Right ventricle myocardium superior (tissue), 1 donor: ENCODE data around the gene TUBE1. TPM values are rescaled to one million over a fixed set of nuclear protein-coding genes. Genes with fewer than 3 reads are reported as not detected.
"Not testable (repeated sequence)": the region's sequence is repeated elsewhere in the genome, so short reads cannot be mapped to it uniquely, and the experiment has no call there.

Source experiments
- ATAC-seq: fragments of 200-7000 bp; cut with Tn5 transposase; one replicate; pipeline ENCODE4 v1.9.1; 2020; ENCODE audit warnings: mild to moderate bottlenecking; ENCODE audit not compliant: poor library complexity
- DNase-seq: peaks from one replicate; pipeline ENCODE4 v3.0.0-alpha.2; 2020
- intact Hi-C: fragments of 100-400 bp; cut with DNase I; formaldehyde crosslinking; loops from one replicate; pipeline ENCODE4 v1.11.2; 2022
- total RNA-seq: library from RNA; stranded (reverse); fragmentation: NEBNext Ultra II Directional; extraction: Animal tissue kit (Norgen Biotek cat#: 25700); gene quantifications from one replicate; pipeline ENCODE4 v1.2.1, GENCODE V29; 2021
- donor health status: DM: no; HTN: yes; CAD: no; lungs with severe emphysema.

Gene TUBE1
- total RNA-seq, 1 donor from 2014 or later: 27.1 TPM

- peak; percentile 62 for ATAC-seq
- intact Hi-C loops: no loop called here
- peak; percentile 43 for DNase-seq
Observed at GRCh38 chr6:112085286-112086065, 1.8 kb downstream of the TUBE1 start.

GRCh38 chr6:112081569-112081968, 5.7 kb downstream of the TUBE1 start:
- intact Hi-C loops: no loop called here
- ATAC-seq (no peak), DNase-seq (no peak)

GRCh38 chr6:112066606-112067005, 20.7 kb downstream of the TUBE1 start:
- no peak for ATAC-seq
- intact Hi-C loops: no loop called here

GRCh38 chr6:112065426-112065986, 21.8 kb downstream of the TUBE1 start:
- intact Hi-C loops: no loop called here
- ATAC-seq (no peak), DNase-seq (no peak)

More at GRCh38 chr6:112066606-112067005, 20.7 kb downstream of the TUBE1 start:
- no peak for DNase-seq

- no peak for ATAC-seq
- intact Hi-C loops: no loop called here
- no peak for DNase-seq
Observed at GRCh38 chr6:112062966-112063365, 24.3 kb downstream of the TUBE1 start.

GRCh38 chr6:112061605-112062004, 25.7 kb downstream of the TUBE1 start:
- intact Hi-C loops: no loop called here
- no peak for DNase-seq
- ATAC-seq: no peak

GRCh38 chr6:112058243-112059032, 28.8 kb downstream of the TUBE1 start:
- ATAC-seq (no peak), DNase-seq (no peak)
- intact Hi-C loops: no loop called here

- ATAC-seq (no peak), DNase-seq (no peak)
- intact Hi-C loops: no loop called here
Observed at GRCh38 chr6:112054555-112055190, 32.6 kb downstream of the TUBE1 start.

- intact Hi-C loops: no loop called here
- ATAC-seq: no peak
- DNase-seq: no peak
Observed at GRCh38 chr6:112054001-112054400, 33.3 kb downstream of the TUBE1 start, which contains the start of gene CCN6. TSS of gene CCN6 (plus strand) at chr6:112054104. CDS start at chr6:112054358, 254 bp downstream.

GRCh38 chr6:112051251-112051740, 36.0 kb downstream of the TUBE1 start:
- ATAC-seq, intact Hi-C loops: not testable (repeated sequence)

GRCh38 chr6:112050429-112050828, 36.9 kb downstream of the TUBE1 start:
- DNase-seq: no peak
- intact Hi-C loops: no loop called here
- ATAC-seq: no peak

More at GRCh38 chr6:112051251-112051740, 36.0 kb downstream of the TUBE1 start:
- DNase-seq: not testable (repeated sequence)

GRCh38 chr6:112049996-112050395, 37.3 kb downstream of the TUBE1 start:
- ATAC-seq: no peak
- no peak for DNase-seq
- intact Hi-C loops: no loop called here

- intact Hi-C loops: no loop called here
- no peak for ATAC-seq
- no peak for DNase-seq
Observed at GRCh38 chr6:112049026-112049799, 38.1 kb downstream of the TUBE1 start.

- ATAC-seq, intact Hi-C loops, DNase-seq: not testable (repeated sequence)
Observed at GRCh38 chr6:112047523-112047922, 39.8 kb downstream of the TUBE1 start.

- intact Hi-C loops: no loop called here
- DNase-seq (no peak), ATAC-seq (no peak)
Observed at GRCh38 chr6:112044856-112045255, 42.4 kb downstream of the TUBE1 start.

GRCh38 chr6:112044196-112044595, 43.1 kb downstream of the TUBE1 start:
- intact Hi-C loops: no loop called here
- DNase-seq: no peak
- ATAC-seq: no peak

GRCh38 chr6:112043032-112044007, 44.0 kb downstream of the TUBE1 start:
- DNase-seq: peak; percentile 93
- peak; percentile 96 for ATAC-seq
- intact Hi-C loops: loop anchor here (2.0 kb wide), 1 partner anchor 333 kb away; no protein-coding TSS in a partner anchor
